ENCODE results near the gene PPCS. TPM values are rescaled to one million over a fixed set of nuclear protein-coding genes. Genes with fewer than 3 reads are reported as not detected.
A peak's percentile ranks its signal among the peaks of the same experiment; 100 is the strongest.

PPCS gene
- total RNA-seq, 1 experiment from 2014 or later: 36.7 TPM

DNA sequence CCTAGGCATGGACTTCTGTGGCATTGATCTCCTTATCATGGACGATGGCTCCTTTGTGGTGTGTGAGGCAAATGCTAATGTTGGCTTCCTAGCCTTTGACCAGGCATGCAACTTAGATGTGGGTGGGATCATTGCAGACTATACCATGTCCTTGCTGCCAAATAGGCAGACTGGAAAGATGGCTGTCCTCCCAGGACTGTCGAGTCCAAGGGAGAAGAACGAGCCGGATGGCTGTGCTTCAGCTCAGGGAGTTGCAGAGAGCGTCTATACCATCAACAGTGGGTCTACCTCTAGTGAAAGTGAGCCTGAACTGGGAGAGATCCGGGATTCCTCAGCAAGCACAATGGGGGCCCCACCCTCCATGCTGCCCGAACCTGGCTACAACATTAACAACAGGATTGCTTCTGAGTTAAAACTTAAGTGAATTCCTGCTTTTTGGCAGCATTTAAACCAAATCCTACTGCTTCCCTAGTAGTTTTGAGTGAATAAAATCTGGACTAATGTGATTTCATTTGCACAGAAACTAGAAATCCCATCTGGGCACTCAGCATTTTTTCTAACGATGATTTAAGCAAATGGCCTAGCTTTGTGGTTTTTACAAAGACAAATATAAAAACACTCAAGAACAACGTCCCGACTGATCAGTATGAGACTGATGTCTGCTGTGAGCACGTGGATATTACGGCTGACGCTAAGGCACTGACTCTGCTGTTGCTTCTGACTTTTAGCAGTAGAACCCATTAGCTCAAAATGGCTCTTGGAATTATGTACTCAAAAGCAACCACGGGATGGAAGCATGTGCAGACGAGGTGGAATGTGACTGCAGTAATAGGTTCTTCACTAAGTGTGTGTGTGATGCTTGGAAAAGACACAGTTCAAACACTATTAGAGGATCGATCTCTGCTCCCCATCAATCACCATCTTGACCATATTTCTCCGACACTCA, 41.5 kb upstream of the PPCS start:
- no peak overlapping the region for H3K56ac ChIP-seq (ENCODE audit: insufficient read length, low read depth, low read length)
- no CpG with 5 or more reads among the region's 17 CpGs for WGBS (ENCODE audit: extremely low coverage, insufficient read length, low lambda C conversion rate)
- H2AFZ ChIP-seq (ENCODE audit: low read length): no peak overlapping the region
- TF ChIP-seq, protein P1, sequence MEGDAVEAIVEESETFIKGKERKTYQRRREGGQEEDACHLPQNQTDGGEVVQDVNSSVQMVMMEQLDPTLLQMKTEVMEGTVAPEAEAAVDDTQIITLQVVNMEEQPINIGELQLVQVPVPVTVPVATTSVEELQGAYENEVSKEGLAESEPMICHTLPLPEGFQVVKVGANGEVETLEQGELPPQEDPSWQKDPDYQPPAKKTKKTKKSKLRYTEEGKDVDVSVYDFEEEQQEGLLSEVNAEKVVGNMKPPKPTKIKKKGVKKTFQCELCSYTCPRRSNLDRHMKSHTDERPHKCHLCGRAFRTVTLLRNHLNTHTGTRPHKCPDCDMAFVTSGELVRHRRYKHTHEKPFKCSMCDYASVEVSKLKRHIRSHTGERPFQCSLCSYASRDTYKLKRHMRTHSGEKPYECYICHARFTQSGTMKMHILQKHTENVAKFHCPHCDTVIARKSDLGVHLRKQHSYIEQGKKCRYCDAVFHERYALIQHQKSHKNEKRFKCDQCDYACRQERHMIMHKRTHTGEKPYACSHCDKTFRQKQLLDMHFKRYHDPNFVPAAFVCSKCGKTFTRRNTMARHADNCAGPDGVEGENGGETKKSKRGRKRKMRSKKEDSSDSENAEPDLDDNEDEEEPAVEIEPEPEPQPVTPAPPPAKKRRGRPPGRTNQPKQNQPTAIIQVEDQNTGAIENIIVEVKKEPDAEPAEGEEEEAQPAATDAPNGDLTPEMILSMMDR (conservative IDR thresholded peaks at IDR 0.05): no peak
- H3K9ac ChIP-seq (ENCODE audit: extremely low read depth, insufficient read length, low read length): no peak overlapping the region
- no peak overlapping the region for H2BK120ac ChIP-seq (ENCODE audit: low read depth, low read length, poor library complexity, severe bottlenecking)
- H3K27me3 ChIP-seq (ENCODE audit: insufficient read depth, low read length): no peaks in the 10 kb centered on the region
- peaks cover under 1% of the 10 kb centered on the region; the same call in 1 of the 2 replicates for H3K27me3 Mint-ChIP-seq (ENCODE audit: low read depth)
- H2BK15ac ChIP-seq (ENCODE audit: low read depth, low read length): no peak overlapping the region
- no peak overlapping the region for H3K4me3 Mint-ChIP-seq
- H3T11ph ChIP-seq (ENCODE audit: low read length): no peak overlapping the region
- peaks cover 9% of the 10 kb centered on the region; the same call in 1 of the 2 replicates for H3K4me1 ChIP-seq (ENCODE audit: insufficient read depth, low read length)
- H2BK12ac ChIP-seq (ENCODE audit: insufficient read length, low read depth, low read length): no peak overlapping the region
- H3K27ac ChIP-seq (ENCODE audit: insufficient read length, low read depth, low read length): no peak overlapping the region
- H3K27ac Mint-ChIP-seq: peak overlapping the region in 1 of 3 experiments; percentile 1; a peak in 2 of 7 replicates
- peaks cover 0 to 18% (median 4%) of the 10 kb centered on the region in 3 experiments; a peak in 6 of 7 replicates for H3K36me3 Mint-ChIP-seq (ENCODE audit: insufficient read depth in 1 of 3, low read depth in 3 of 3)
- no peak overlapping the region for H2BK5ac ChIP-seq (ENCODE audit: insufficient read length, low read length)
- no peaks in the 10 kb centered on the region for H3K9me3 Mint-ChIP-seq
- H4K8ac ChIP-seq (replicated peaks; ENCODE audit: insufficient read length, low read depth, low read length): no peak overlapping the region
- H3K23me2 ChIP-seq (ENCODE audit: insufficient read length, low read depth, low read length, poor library complexity, severe bottlenecking): no peaks in the 10 kb centered on the region
- H3K4ac ChIP-seq (ENCODE audit: low read depth, low read length): no peak overlapping the region
- no peak overlapping the region for H3K18ac ChIP-seq (ENCODE audit: insufficient read length, low read depth, low read length)
- no peak overlapping the region for H3K14ac ChIP-seq (ENCODE audit: insufficient read depth, low read length)
- H3K79me2 ChIP-seq (ENCODE audit: insufficient read depth, low read length): no peaks in the 10 kb centered on the region
- no peaks in the 10 kb centered on the region for H3K9me3 ChIP-seq (ENCODE audit: control insufficient read depth, low read depth, low read length)
- H4K20me1 ChIP-seq (ENCODE audit: control insufficient read depth, insufficient read depth, insufficient read length): no peaks in the 10 kb centered on the region
- no peak overlapping the region for H4K5ac ChIP-seq (ENCODE audit: insufficient read length, low read depth, low read length)
- H2BK20ac ChIP-seq (ENCODE audit: low read depth, low read length, poor library complexity, severe bottlenecking): no peak overlapping the region
- H4K91ac ChIP-seq (ENCODE audit: insufficient read length, low read depth, low read length): no peak overlapping the region
- H2AK5ac ChIP-seq (ENCODE audit: insufficient read length, low read length): no peak overlapping the region
- H3K4me2 ChIP-seq (ENCODE audit: insufficient read depth, insufficient read length, low read length): no peak overlapping the region
- no peaks in the 10 kb centered on the region for H3K79me1 ChIP-seq (ENCODE audit: insufficient read depth, low read depth, low read length, poor library complexity, severe bottlenecking)
- H3K4me1 Mint-ChIP-seq: peaks cover 27 to 28% of the 10 kb centered on the region in 2 experiments
- DNase-seq: no peak
- no peak overlapping the region for H3K23ac ChIP-seq (ENCODE audit: insufficient read length, low read depth, low read length)
